WTC11 (cell line): ENCODE results near the gene ITGA8.

ENCODE experiments used
- OVOL2 ChIP-seq: fragments of 250-450 bp; sonication (Bioruptor Pico); IDR thresholded peaks from 2 replicates; pipeline ENCODE4 v1.9.0; 2021; ENCODE audit warnings: mild to moderate bottlenecking, borderline replicate concordance
- SMAD3 ChIP-seq: sonication (generic); formaldehyde crosslinking; IDR thresholded peaks from 2 replicates; pipeline ENCODE4 v1.8.0; 2022; ENCODE audit warnings: missing genetic modification reagents, mild to moderate bottlenecking, borderline replicate concordance
- SP1 ChIP-seq: sonication (generic); formaldehyde crosslinking; conservative IDR thresholded peaks from 2 replicates; pipeline ENCODE4 v1.8.1; 2022; ENCODE audit warnings: missing genetic modification reagents
- ZNF121 ChIP-seq: sonication (generic); formaldehyde crosslinking; IDR thresholded peaks from 2 replicates; pipeline ENCODE4 v1.8.0; 2023; ENCODE audit warnings: missing genetic modification reagents
- TF ChIP-seq, protein P1 (sequence below): fragments of 200-600 bp; IDR thresholded peaks from 2 replicates; pipeline ENCODE4 v1.8.0; 2022; ENCODE audit warnings: antibody characterized with exemption

- TF ChIP-seq ZNF121 (CRISPR knock-in tag) (no peak), OVOL2 (CRISPR knock-in tag) (no peak), SMAD3 (CRISPR knock-in tag) (no peak), SP1 (CRISPR knock-in tag) (no peak)
- TF ChIP-seq, protein P1, sequence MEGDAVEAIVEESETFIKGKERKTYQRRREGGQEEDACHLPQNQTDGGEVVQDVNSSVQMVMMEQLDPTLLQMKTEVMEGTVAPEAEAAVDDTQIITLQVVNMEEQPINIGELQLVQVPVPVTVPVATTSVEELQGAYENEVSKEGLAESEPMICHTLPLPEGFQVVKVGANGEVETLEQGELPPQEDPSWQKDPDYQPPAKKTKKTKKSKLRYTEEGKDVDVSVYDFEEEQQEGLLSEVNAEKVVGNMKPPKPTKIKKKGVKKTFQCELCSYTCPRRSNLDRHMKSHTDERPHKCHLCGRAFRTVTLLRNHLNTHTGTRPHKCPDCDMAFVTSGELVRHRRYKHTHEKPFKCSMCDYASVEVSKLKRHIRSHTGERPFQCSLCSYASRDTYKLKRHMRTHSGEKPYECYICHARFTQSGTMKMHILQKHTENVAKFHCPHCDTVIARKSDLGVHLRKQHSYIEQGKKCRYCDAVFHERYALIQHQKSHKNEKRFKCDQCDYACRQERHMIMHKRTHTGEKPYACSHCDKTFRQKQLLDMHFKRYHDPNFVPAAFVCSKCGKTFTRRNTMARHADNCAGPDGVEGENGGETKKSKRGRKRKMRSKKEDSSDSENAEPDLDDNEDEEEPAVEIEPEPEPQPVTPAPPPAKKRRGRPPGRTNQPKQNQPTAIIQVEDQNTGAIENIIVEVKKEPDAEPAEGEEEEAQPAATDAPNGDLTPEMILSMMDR: no peak
These were observed 243.4 kb downstream of the ITGA8 start for GRCh38 chr10:15476337-15476736.
